ENCODE data around the gene HMG20B. TPM values are rescaled to one million over a fixed set of nuclear protein-coding genes. Genes with fewer than 3 reads are reported as not detected.
"Not testable (repeated sequence)": the region's sequence is repeated elsewhere in the genome, so short reads cannot be mapped to it uniquely, and the experiment has no call there.

Gene HMG20B
- total and polyA plus RNA-seq, 2 of the 8 experiments (the other 6 are each of a cell fraction or from before 2014, with no cell fraction given) = 42.9 to 74.2 TPM

DNA sequence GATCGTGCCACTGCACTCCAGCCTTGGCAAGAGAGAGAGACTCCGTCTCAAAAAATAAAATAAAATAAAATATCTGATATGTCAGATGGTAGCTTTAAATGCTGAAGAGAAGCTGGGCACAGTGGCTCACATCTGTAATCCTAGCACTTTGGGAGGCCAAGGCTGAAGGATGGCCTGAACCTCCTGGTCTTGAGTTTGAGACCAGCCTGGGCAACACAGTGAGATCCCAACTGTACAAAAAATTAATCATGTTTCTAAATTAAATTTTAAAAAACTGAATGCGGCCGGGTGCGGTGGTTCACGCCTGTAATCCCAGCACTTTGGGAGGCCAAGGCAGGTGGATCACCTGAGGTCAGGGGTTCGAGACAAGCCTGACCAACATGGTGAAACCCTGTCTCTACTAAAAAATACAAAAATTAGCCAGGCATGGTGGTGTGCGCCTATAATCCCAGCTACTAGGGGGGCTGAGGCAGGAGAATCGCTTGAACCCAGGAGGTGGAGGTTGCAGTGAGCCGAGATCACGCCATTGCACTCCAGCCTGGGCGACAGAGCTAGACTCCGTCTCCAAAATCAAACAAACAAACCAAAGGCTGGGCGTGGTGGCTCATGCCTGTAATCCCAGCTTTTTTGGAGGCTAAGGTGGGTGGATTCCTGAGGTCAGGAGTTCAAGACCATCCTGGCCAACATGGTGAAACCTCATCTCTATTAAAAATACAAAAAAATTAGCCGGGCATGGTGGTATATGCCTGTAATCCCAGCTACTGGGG is 11.5 kb downstream of the HMG20B start:
- H3K9ac ChIP-seq (replicated peaks in 1 of 4; ENCODE audit: extremely low read depth in 1 of 4, low read depth in 3 of 4, low read length in 3 of 4); H2BK20ac ChIP-seq (ENCODE audit: low read length); H4K8ac ChIP-seq (ENCODE audit: extremely low read depth, insufficient read depth, low read length); H2AK5ac ChIP-seq (ENCODE audit: low read depth, low read length); H3K4me3 ChIP-seq (ENCODE audit: extremely low read depth in 1 of 4, insufficient read depth in 2 of 4, low read depth in 3 of 4, low read length in 4 of 4); H3K14ac ChIP-seq (ENCODE audit: insufficient read length); H3K4ac ChIP-seq (replicated peaks; ENCODE audit: insufficient read length, low read depth, low read length); DNase-seq (ENCODE audit: low read depth in 1 of 2, low spot score in 2 of 2); H3K23ac ChIP-seq (ENCODE audit: insufficient read length); H3K4me2 ChIP-seq (ENCODE audit: insufficient read depth in 1 of 2, low read depth in 2 of 2, low read length in 2 of 2); H4K20me1 ChIP-seq (replicated peaks in 1 of 2; ENCODE audit: control insufficient read depth in 1 of 2, insufficient read depth in 2 of 2, low read length in 2 of 2); H2BK15ac ChIP-seq (ENCODE audit: low read length); H2BK12ac ChIP-seq (ENCODE audit: low read depth, low read length); H4K91ac ChIP-seq (replicated peaks; ENCODE audit: insufficient read length, low read length); H3K4me1 ChIP-seq (replicated peaks in 1 of 4; ENCODE audit: control insufficient read depth in 3 of 4, insufficient read depth in 4 of 4, low read length in 3 of 4); H2BK120ac ChIP-seq (replicated peaks; ENCODE audit: low read depth, low read length); H3K9me3 ChIP-seq (ENCODE audit: insufficient read depth in 2 of 2, low read depth in 1 of 2, low read length in 1 of 2); H2AFZ ChIP-seq (ENCODE audit: low read length); H3K27ac ChIP-seq (ENCODE audit: low read depth, low read length); H3K56ac ChIP-seq (replicated peaks; ENCODE audit: insufficient read length, low read depth, low read length); H3K23me2 ChIP-seq (ENCODE audit: low read depth, low read length); H3K36me3 ChIP-seq (ENCODE audit: control insufficient read depth in 2 of 4, insufficient read depth in 4 of 4, low read length in 3 of 4); H4K5ac ChIP-seq (ENCODE audit: insufficient read length, low read depth, low read length); H3K18ac ChIP-seq (ENCODE audit: extremely low read depth, low read length); FAIRE-seq; H3K79me2 ChIP-seq (ENCODE audit: control insufficient read depth in 1 of 2, insufficient read depth in 2 of 2, low read length in 2 of 2); H3K79me1 ChIP-seq (ENCODE audit: low read depth, low read length); H2BK5ac ChIP-seq (ENCODE audit: low read depth, low read length): not testable (repeated sequence)
- H3K27me3 ChIP-seq (replicated peaks in 1 of 4; ENCODE audit: control insufficient read depth in 3 of 4, extremely low read depth in 1 of 4, insufficient read depth in 3 of 4, low read length in 3 of 4) = peaks cover 11 to 21% (median 14%) of the 10 kb centered on the region in 4 experiments; a peak in 6 of 7 replicates
- ChIA-PET CTCF (ENCODE audit: partially characterized antibody) (interaction anchor here (0.6 to 4.7 kb wide), 18 partner anchors 8 to 1077 kb away, joined by 3 to 38 read pairs (median 4); partner anchors contain the start of genes MFSD12 and TJP3), POLR2A (ENCODE audit: partially characterized antibody) (interaction anchor here (0.8 to 1.2 kb wide), 3 partner anchors 17 to 34 kb away, joined by 3 to 4 read pairs (median 3); no protein-coding TSS in a partner anchor)
- 90% methylated on average over 15 of the region's 15 CpGs; no CpG with 5 or more reads in 1 of the 2 experiments for WGBS, 2 experiments (ENCODE audit: extremely low coverage in 1 of 2, insufficient coverage in 1 of 2, insufficient read length in 1 of 2, insufficient replicate concordance in 2 of 2, low coverage in 1 of 2, low lambda C conversion rate in 2 of 2, missing lambda C conversion rate in 1 of 2)
